IMR-90 (cell line): ENCODE data around the gene NTRK3.

ENCODE experiments used
- CEBPB ChIP-seq: IDR thresholded peaks from 2 replicates; pipeline ENCODE4 v1.6.1; 2012; ENCODE audit warnings: low read depth, low read length, improper control_type of control experiment
- CHD1 ChIP-seq: IDR thresholded peaks from 2 replicates; pipeline ENCODE4 v1.6.1; 2012; ENCODE audit warnings: low read depth, low read length, improper control_type of control experiment
- CTCF ChIP-seq: conservative IDR thresholded peaks from 2 replicates; pipeline ENCODE4 v1.5.1; 2012; ENCODE audit warnings: mild to moderate bottlenecking, low read depth, low read length, improper control_type of control experiment
- MAFK ChIP-seq: IDR thresholded peaks from 2 replicates; pipeline ENCODE4 v1.6.1; 2012; ENCODE audit warnings: low read depth, low read length, improper control_type of control experiment
- POLR2A ChIP-seq: IDR thresholded peaks from 2 replicates; pipeline ENCODE4 v1.6.1; 2012; ENCODE audit warnings: mild to moderate bottlenecking, low read depth, low read length
- RFX5 ChIP-seq: IDR thresholded peaks from 2 replicates; pipeline ENCODE4 v1.8.0; 2012; ENCODE audit warnings: low read depth, mild to moderate bottlenecking, low read length, moderate library complexity

- TF ChIP-seq RFX5 (no peak), CTCF (no peak), CHD1 (no peak), MAFK (no peak), CEBPB (no peak), POLR2A (no peak)
Observed at GRCh38 chr15:88132499-88132898, 124.0 kb downstream of the NTRK3 start.
